Measurements from ENCODE around the gene GABRD.

GABRD gene

GRCh38 chr1:2032737-2033136 lies 13.6 kb downstream of the GABRD start:
- TF ChIP-seq, protein P1, sequence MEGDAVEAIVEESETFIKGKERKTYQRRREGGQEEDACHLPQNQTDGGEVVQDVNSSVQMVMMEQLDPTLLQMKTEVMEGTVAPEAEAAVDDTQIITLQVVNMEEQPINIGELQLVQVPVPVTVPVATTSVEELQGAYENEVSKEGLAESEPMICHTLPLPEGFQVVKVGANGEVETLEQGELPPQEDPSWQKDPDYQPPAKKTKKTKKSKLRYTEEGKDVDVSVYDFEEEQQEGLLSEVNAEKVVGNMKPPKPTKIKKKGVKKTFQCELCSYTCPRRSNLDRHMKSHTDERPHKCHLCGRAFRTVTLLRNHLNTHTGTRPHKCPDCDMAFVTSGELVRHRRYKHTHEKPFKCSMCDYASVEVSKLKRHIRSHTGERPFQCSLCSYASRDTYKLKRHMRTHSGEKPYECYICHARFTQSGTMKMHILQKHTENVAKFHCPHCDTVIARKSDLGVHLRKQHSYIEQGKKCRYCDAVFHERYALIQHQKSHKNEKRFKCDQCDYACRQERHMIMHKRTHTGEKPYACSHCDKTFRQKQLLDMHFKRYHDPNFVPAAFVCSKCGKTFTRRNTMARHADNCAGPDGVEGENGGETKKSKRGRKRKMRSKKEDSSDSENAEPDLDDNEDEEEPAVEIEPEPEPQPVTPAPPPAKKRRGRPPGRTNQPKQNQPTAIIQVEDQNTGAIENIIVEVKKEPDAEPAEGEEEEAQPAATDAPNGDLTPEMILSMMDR (IDR thresholded peaks at IDR 0.05; ENCODE audit: borderline replicate concordance, extremely low read depth, low read length, poor library complexity, severe bottlenecking) = no peak
- no peak for TF ChIP-seq EZH2 (IDR thresholded peaks at IDR 0.05; ENCODE audit: borderline replicate concordance, low read depth, low read length, severe bottlenecking)
- H3K4me1 ChIP-seq (ENCODE audit: insufficient read depth, low read length) = no peaks in the 10 kb centered on the region
- H3K9ac ChIP-seq (ENCODE audit: low read depth, low read length) = no peak overlapping the region
- no peak overlapping the region for H2AFZ ChIP-seq (ENCODE audit: low read depth, low read length)
- no peak overlapping the region for H3K4me2 ChIP-seq (ENCODE audit: insufficient read depth, low read length)
- no peaks in the 10 kb centered on the region for H3K9me3 ChIP-seq (ENCODE audit: insufficient read depth, low read length, severe bottlenecking)
- no peaks in the 10 kb centered on the region for H3K36me3 ChIP-seq (ENCODE audit: insufficient read depth, low read length)
- no peak overlapping the region for H3K4me3 ChIP-seq (ENCODE audit: low read depth in 1 of 2, low read length in 2 of 2)
- H3K27me3 ChIP-seq (ENCODE audit: insufficient read depth, low read length, poor library complexity) = no peaks in the 10 kb centered on the region
- ATAC-seq (ENCODE audit: insufficient read depth, low read depth) = no peak
- no peak overlapping the region for H3K27ac ChIP-seq (ENCODE audit: low read length)
- no peaks in the 10 kb centered on the region for H3K79me2 ChIP-seq (ENCODE audit: insufficient read depth, low read length)
- H4K20me1 ChIP-seq (ENCODE audit: insufficient read depth, low read length) = no peaks in the 10 kb centered on the region; the same call in 1 of the 2 replicates
- no peak for DNase-seq

GRCh38 chr1:2033165-2033564 lies 14.0 kb downstream of the GABRD start:
- TF ChIP-seq, protein P1 (IDR thresholded peaks at IDR 0.05; ENCODE audit: borderline replicate concordance, extremely low read depth, low read length, poor library complexity, severe bottlenecking) = no peak
- no peak for TF ChIP-seq EZH2 (IDR thresholded peaks at IDR 0.05; ENCODE audit: borderline replicate concordance, low read depth, low read length, severe bottlenecking)
- Histone ChIP-seq H4K20me1 (ENCODE audit: insufficient read depth, low read length) (no peaks in the 10 kb centered on the region; the same call in 1 of the 2 replicates), H3K9ac (ENCODE audit: low read depth, low read length) (no peak overlapping the region), H3K4me1 (ENCODE audit: insufficient read depth, low read length) (no peaks in the 10 kb centered on the region), H3K27me3 (ENCODE audit: insufficient read depth, low read length, poor library complexity) (peaks cover 2% of the 10 kb centered on the region), H3K4me2 (ENCODE audit: insufficient read depth, low read length) (no peak overlapping the region), H3K27ac (ENCODE audit: low read length) (no peak overlapping the region), H3K4me3 (ENCODE audit: low read depth in 1 of 2, low read length in 2 of 2) (no peak overlapping the region), H3K36me3 (ENCODE audit: insufficient read depth, low read length) (no peaks in the 10 kb centered on the region), H3K79me2 (ENCODE audit: insufficient read depth, low read length) (no peaks in the 10 kb centered on the region), H2AFZ (ENCODE audit: low read depth, low read length) (no peak overlapping the region), H3K9me3 (ENCODE audit: insufficient read depth, low read length, severe bottlenecking) (no peaks in the 10 kb centered on the region)
- DNase-seq (no peak), ATAC-seq (ENCODE audit: insufficient read depth, low read depth) (no peak)

DNA sequence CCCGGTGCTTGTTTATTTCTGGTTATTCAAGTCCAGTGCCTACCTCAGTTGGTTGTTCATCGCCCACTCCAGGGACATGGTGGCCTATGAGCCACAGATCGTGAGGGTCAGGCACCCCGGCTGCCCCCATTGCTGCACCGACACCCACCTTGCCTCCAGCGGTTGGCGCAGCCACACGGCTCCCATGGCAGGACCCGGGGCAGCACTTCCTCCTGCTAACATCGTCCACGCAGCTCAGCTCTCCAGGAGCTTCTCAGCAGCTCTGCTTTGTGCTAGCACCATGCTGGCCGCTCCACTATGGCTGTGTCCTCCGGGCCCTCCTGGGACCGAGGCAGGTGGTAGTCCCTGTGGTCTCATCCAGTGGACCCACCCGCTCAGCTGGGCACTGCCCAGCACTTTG lies 17.1 kb downstream of the GABRD start:
- ATAC-seq (ENCODE audit: insufficient read depth, low read depth) = no peak
- TF ChIP-seq, protein P1 (IDR thresholded peaks at IDR 0.05; ENCODE audit: borderline replicate concordance, extremely low read depth, low read length, poor library complexity, severe bottlenecking) = no peak
- TF ChIP-seq EZH2 (IDR thresholded peaks at IDR 0.05; ENCODE audit: borderline replicate concordance, low read depth, low read length, severe bottlenecking) = no peak
- Histone ChIP-seq H3K27me3 (ENCODE audit: insufficient read depth, low read length, poor library complexity) (peaks cover 17% of the 10 kb centered on the region), H3K9me3 (ENCODE audit: insufficient read depth, low read length, severe bottlenecking) (no peaks in the 10 kb centered on the region), H4K20me1 (ENCODE audit: insufficient read depth, low read length) (no peaks in the 10 kb centered on the region), H3K4me1 (ENCODE audit: insufficient read depth, low read length) (no peaks in the 10 kb centered on the region), H3K27ac (ENCODE audit: low read length) (no peak overlapping the region), H3K4me3 (ENCODE audit: low read depth in 1 of 2, low read length in 2 of 2) (no peak overlapping the region), H3K9ac (ENCODE audit: low read depth, low read length) (no peak overlapping the region), H3K4me2 (ENCODE audit: insufficient read depth, low read length) (no peak overlapping the region), H2AFZ (ENCODE audit: low read depth, low read length) (no peak overlapping the region), H3K36me3 (ENCODE audit: insufficient read depth, low read length) (no peaks in the 10 kb centered on the region), H3K79me2 (ENCODE audit: insufficient read depth, low read length) (no peaks in the 10 kb centered on the region)
- no peak for DNase-seq
